ENCODE results near the gene SH3D19. TPM values are rescaled to one million over a fixed set of nuclear protein-coding genes. Genes with fewer than 3 reads are reported as not detected.

The SH3D19 gene
- total and polyA plus RNA-seq, 2 of the 4 experiments (the other 2 are of a cell fraction): 14.4 to 27.2 TPM

DNA sequence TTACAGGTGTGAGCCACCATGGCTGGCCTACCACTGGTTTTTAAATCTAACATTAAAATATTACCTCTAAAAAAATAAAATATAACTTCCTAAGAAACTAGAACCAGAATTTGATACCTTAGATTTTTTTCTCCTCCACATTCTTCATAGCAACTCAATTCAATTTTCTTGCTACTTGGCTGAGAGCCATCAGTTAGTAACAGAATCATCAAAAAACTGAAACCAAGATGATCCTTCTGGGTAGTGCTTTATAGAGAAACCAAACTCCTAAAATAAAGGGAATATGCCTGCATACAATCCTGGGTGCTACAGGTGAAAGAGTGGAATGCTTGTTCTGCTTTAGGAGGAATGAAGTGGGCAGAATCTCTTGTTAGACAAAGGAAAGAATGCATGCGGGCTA lies 161.6 kb downstream of the SH3D19 start (continued):
- TF ChIP-seq RCOR1 (IDR thresholded peaks at IDR 0.05; ENCODE audit: insufficient replicate concordance, low read length): no peak
- no peak for TF ChIP-seq POLR2A (IDR thresholded peaks at IDR 0.05; ENCODE audit: low read depth, low read length)
- TF ChIP-seq ELK1 (IDR thresholded peaks at IDR 0.05; ENCODE audit: borderline replicate concordance, low read depth, low read length): no peak

DNA sequence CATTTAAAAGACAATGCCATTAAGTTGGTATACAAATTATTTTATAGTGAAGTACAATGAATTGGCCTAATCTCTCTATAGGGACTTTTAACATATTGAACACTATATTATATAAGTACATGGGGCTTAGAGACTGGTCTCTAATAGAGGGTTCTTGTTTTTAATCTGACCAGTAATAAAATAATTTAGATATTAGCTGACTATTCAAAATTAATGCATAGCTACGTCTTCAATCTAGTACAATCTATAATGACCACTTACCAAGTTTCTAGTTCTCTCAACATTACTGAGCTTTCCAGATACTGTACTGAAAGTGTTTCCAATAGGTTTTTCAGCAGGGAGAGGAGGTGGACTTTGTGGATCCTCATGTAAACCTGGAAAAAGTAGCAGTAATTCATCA lies 166.4 kb downstream of the SH3D19 start:
- Histone ChIP-seq H3K4me3 (ENCODE audit: insufficient read depth, low read depth, low read length) (no peak overlapping the region), H2BK20ac (ENCODE audit: low read depth, low read length) (no peak overlapping the region), H3K9ac (ENCODE audit: low read depth, low read length) (no peak overlapping the region), H3K4me2 (ENCODE audit: low read depth, low read length) (no peak overlapping the region), H3K27ac (ENCODE audit: insufficient read depth, low read length) (no peak overlapping the region), H2AK9ac (replicated peaks; ENCODE audit: low read depth, low read length, poor library complexity) (no peak overlapping the region), H3K14ac (replicated peaks; ENCODE audit: low read depth, low read length) (no peak overlapping the region), H4K20me1 (ENCODE audit: insufficient read depth, low read length) (no peaks in the 10 kb centered on the region), H3K9me1 (ENCODE audit: insufficient read depth, low read length) (no peaks in the 10 kb centered on the region), H2AFZ (replicated peaks; ENCODE audit: low read length, poor library complexity) (no peak overlapping the region), H2AK5ac (ENCODE audit: low read depth, low read length) (no peak overlapping the region), H2BK5ac (ENCODE audit: low read depth, low read length, poor library complexity, severe bottlenecking) (no peak overlapping the region), H3K27me3 (ENCODE audit: control insufficient read depth, insufficient read depth, low read length) (no peaks in the 10 kb centered on the region), H3K4ac (ENCODE audit: low read depth, low read length) (no peak overlapping the region), H3K9me3 (ENCODE audit: control insufficient read depth, insufficient read depth, low read length) (no peaks in the 10 kb centered on the region), H3K56ac (ENCODE audit: extremely low read depth, insufficient read depth, low read length) (no peak overlapping the region), H2BK120ac (ENCODE audit: low read depth, low read length) (no peak overlapping the region), H3K4me1 (ENCODE audit: control insufficient read depth, insufficient read depth, low read length) (no peaks in the 10 kb centered on the region), H4K5ac (ENCODE audit: low read depth, low read length) (no peak overlapping the region), H4K91ac (ENCODE audit: insufficient read depth, low read depth, low read length) (no peak overlapping the region), H4K8ac (ENCODE audit: low read depth in 2 of 2, low read length in 2 of 2) (no peak overlapping the region), H3K36me3 (ENCODE audit: control insufficient read depth, insufficient read depth, low read length) (no peaks in the 10 kb centered on the region), H2BK15ac (ENCODE audit: low read depth, low read length) (no peak overlapping the region), H3K18ac (ENCODE audit: low read depth, low read length) (no peak overlapping the region), H3K23ac (ENCODE audit: low read depth, low read length) (no peak overlapping the region), H3K79me1 (ENCODE audit: low read depth in 1 of 2, low read length in 2 of 2) (no peaks in the 10 kb centered on the region)
- DNase-seq (no peak), ATAC-seq (ENCODE audit: low read depth) (no peak)
- dilution Hi-C loops (cut with HindIII; ENCODE audit: low sequenced_read_pairs, unreplicated experiment): no loop called here
- TF ChIP-seq MXI1 (IDR thresholded peaks at IDR 0.05; ENCODE audit: borderline replicate concordance, low read depth, low read length) (no peak), BHLHE40 (IDR thresholded peaks at IDR 0.05; ENCODE audit: low read depth, low read length) (no peak), MAFK (IDR thresholded peaks at IDR 0.05; ENCODE audit: low read depth, low read length) (0 out of 2 replicates have a peak, but pooled peaks have one; percentile 19)
- BruUV-seq (replicated peaks): no TSS peak
- ChIA-PET CTCF (no interaction called here), POLR2A (ENCODE audit: unreplicated experiment) (no interaction called here)
- WGBS, 2 experiments (ENCODE audit: extremely low coverage in 2 of 2, insufficient read length in 1 of 2): no CpG with 5 or more reads among the region's 1 CpG
- in situ Hi-C loops (cut with MboI; ENCODE audit: low sequenced_read_pairs): no loop called here
- intact Hi-C loops (cut with micrococcal nuclease): no loop called here
